NB4 (cell line): ENCODE results near the gene GZMB.

Experiments used
- CTCF ChIP-seq: IDR thresholded peaks from one replicate; pipeline ENCODE4 v1.5.1; 2012; ENCODE audit warnings: low read depth, low read length
- MYC ChIP-seq: IDR thresholded peaks from 2 replicates; pipeline ENCODE4 v1.6.1; 2011; ENCODE audit warnings: low read depth, low read length
- POLR2A ChIP-seq: IDR thresholded peaks from 2 replicates; pipeline ENCODE4 v1.6.1; 2011; ENCODE audit warnings: mild to moderate bottlenecking; ENCODE audit not compliant: insufficient read length; ENCODE audit errors: extremely low read depth

GRCh38 chr14:24609655-24610344, 24.2 kb downstream of the GZMB start, which contains the start of gene GZMH:
- no peak for TF ChIP-seq CTCF
- TF ChIP-seq POLR2A, result no peak
- TF ChIP-seq MYC, result no peak
